Measurements from ENCODE around the gene SH3BGR.

Gene SH3BGR

DNA sequence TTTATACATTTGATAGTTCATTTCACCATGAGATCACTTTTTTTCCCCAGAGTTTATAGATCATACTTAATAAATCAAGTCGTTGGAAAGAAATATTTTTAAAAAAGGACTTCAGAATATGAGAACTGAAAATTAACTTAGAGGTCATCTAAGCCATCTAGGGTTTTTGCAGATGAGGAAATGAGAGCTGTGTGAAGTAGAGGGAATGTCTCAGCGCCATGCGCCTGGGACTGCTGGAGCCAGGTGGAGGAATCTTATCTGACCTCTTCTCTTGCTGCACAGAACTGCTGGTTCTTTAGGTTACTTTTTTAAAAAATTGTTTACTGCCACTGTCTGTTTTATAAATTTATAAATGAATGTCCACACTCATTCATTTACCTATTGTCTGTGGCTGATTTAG lies 11.5 kb downstream of the SH3BGR start:
- Histone ChIP-seq H2AK5ac (ENCODE audit: low read length, severe bottlenecking) (no peak overlapping the region), H3K4me1 (ENCODE audit: control insufficient read depth, insufficient read depth, low read depth, low read length) (no peaks in the 10 kb centered on the region), H3K4ac (ENCODE audit: low read depth in 1 of 2, low read length in 2 of 2) (no peak overlapping the region), H2BK120ac (ENCODE audit: low read depth, low read length) (no peak overlapping the region), H3K18ac (ENCODE audit: low read depth in 1 of 2, low read length in 2 of 2) (no peak overlapping the region), H3K9me3 (ENCODE audit: control insufficient read depth, low read length) (no peaks in the 10 kb centered on the region), H3K79me1 (replicated peaks; ENCODE audit: low read length, poor library complexity, severe bottlenecking) (no peaks in the 10 kb centered on the region), H2AFZ (ENCODE audit: low read depth, low read length) (no peak overlapping the region), H3K23ac (ENCODE audit: low read length in 2 of 2) (no peak overlapping the region), H3K36me3 (ENCODE audit: control insufficient read depth in 1 of 2, insufficient read depth in 2 of 2, low read depth in 1 of 2, low read length in 2 of 2) (no peaks in the 10 kb centered on the region), H2BK12ac (ENCODE audit: low read length in 2 of 2) (no peak overlapping the region), H4K8ac (ENCODE audit: low read length) (no peak overlapping the region), H3K4me3 (ENCODE audit: insufficient read depth in 1 of 2, low read depth in 1 of 2, low read length in 2 of 2) (no peak overlapping the region), H4K91ac (ENCODE audit: low read length) (no peak overlapping the region), H3K27me3 (ENCODE audit: control insufficient read depth in 1 of 2, insufficient read depth in 1 of 2, low read length in 2 of 2) (no peaks in the 10 kb centered on the region), H3K14ac (ENCODE audit: low read length in 2 of 2) (no peak overlapping the region), H3K4me2 (ENCODE audit: low read length, poor library complexity, severe bottlenecking) (no peak overlapping the region), H2BK5ac (ENCODE audit: low read depth, low read length, poor library complexity, severe bottlenecking) (no peak overlapping the region), H2BK15ac (ENCODE audit: low read depth, poor library complexity, severe bottlenecking) (no peak overlapping the region), H3K9ac (ENCODE audit: low read length) (no peak overlapping the region), H3K27ac (ENCODE audit: low read length, poor library complexity, severe bottlenecking) (no peak overlapping the region)
- DNase-seq, result no peak
- WGBS, result 93% methylated on average over 3 of the region's 3 CpGs

- Histone ChIP-seq H4K8ac (ENCODE audit: low read length) (no peak overlapping the region), H3K4me1 (ENCODE audit: control insufficient read depth, insufficient read depth, low read depth, low read length) (no peaks in the 10 kb centered on the region), H2BK120ac (ENCODE audit: low read depth, low read length) (no peak overlapping the region), H3K27ac (ENCODE audit: low read length, poor library complexity, severe bottlenecking) (no peak overlapping the region), H3K9me3 (ENCODE audit: control insufficient read depth, low read length) (no peaks in the 10 kb centered on the region), H4K91ac (ENCODE audit: low read length) (no peak overlapping the region), H3K79me1 (replicated peaks; ENCODE audit: low read length, poor library complexity, severe bottlenecking) (no peaks in the 10 kb centered on the region), H3K4ac (ENCODE audit: low read depth in 1 of 2, low read length in 2 of 2) (no peak overlapping the region), H3K4me3 (ENCODE audit: insufficient read depth in 1 of 2, low read depth in 1 of 2, low read length in 2 of 2) (no peak overlapping the region), H3K36me3 (ENCODE audit: control insufficient read depth in 1 of 2, insufficient read depth in 2 of 2, low read depth in 1 of 2, low read length in 2 of 2) (no peaks in the 10 kb centered on the region), H3K9ac (ENCODE audit: low read length) (no peak overlapping the region), H2BK5ac (ENCODE audit: low read depth, low read length, poor library complexity, severe bottlenecking) (no peak overlapping the region), H2BK12ac (ENCODE audit: low read length in 2 of 2) (no peak overlapping the region), H3K27me3 (ENCODE audit: control insufficient read depth in 1 of 2, insufficient read depth in 1 of 2, low read length in 2 of 2) (no peaks in the 10 kb centered on the region), H2BK15ac (ENCODE audit: low read depth, poor library complexity, severe bottlenecking) (no peak overlapping the region), H2AFZ (ENCODE audit: low read depth, low read length) (no peak overlapping the region), H3K23ac (ENCODE audit: low read length in 2 of 2) (no peak overlapping the region), H3K18ac (ENCODE audit: low read depth in 1 of 2, low read length in 2 of 2) (no peak overlapping the region), H2AK5ac (ENCODE audit: low read length, severe bottlenecking) (no peak overlapping the region), H3K4me2 (ENCODE audit: low read length, poor library complexity, severe bottlenecking) (no peak overlapping the region), H3K14ac (ENCODE audit: low read length in 2 of 2) (no peak overlapping the region)
- no peak for DNase-seq
These were observed 14.8 kb downstream of the SH3BGR start for GRCh38 chr21:39466584-39466983.

DNA sequence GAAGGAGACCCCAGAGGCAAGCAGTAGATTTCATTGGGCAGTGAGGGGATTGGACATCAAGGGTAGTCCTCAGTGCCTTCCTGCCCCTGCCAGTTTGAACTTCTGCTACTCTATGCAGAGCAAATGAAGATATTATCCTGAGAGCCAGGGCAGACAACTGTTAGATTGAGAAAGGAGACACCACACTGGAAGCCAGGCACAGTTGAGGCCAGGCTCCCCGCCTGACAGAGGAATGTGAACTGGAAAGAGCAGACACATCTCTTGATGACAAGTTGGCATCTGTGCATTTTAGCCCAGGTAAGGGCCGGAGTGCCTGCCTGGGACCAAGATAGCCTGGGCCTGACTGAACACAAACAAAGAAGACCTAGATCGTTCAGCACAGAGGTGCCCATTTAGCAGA lies 16.0 kb downstream of the SH3BGR start:
- H2AFZ ChIP-seq (ENCODE audit: low read depth, low read length), result no peak overlapping the region
- no peak overlapping the region for H3K14ac ChIP-seq (ENCODE audit: low read length in 2 of 2)
- H2BK120ac ChIP-seq (ENCODE audit: low read depth, low read length), result no peak overlapping the region
- H3K9me3 ChIP-seq (ENCODE audit: control insufficient read depth, low read length), result no peaks in the 10 kb centered on the region
- no peak overlapping the region for H3K4me2 ChIP-seq (ENCODE audit: low read length, poor library complexity, severe bottlenecking)
- 94% methylated on average over 3 of the region's 3 CpGs for WGBS
- no peak overlapping the region for H3K23ac ChIP-seq (ENCODE audit: low read length in 2 of 2)
- no peak overlapping the region for H2BK12ac ChIP-seq (ENCODE audit: low read length in 2 of 2)
- no peak overlapping the region for H2BK15ac ChIP-seq (ENCODE audit: low read depth, poor library complexity, severe bottlenecking)
- no peak overlapping the region for H2BK5ac ChIP-seq (ENCODE audit: low read depth, low read length, poor library complexity, severe bottlenecking)
- H4K91ac ChIP-seq (ENCODE audit: low read length), result no peak overlapping the region
- no peak for DNase-seq
- no peaks in the 10 kb centered on the region for H3K27me3 ChIP-seq (ENCODE audit: control insufficient read depth in 1 of 2, insufficient read depth in 1 of 2, low read length in 2 of 2)
- no peaks in the 10 kb centered on the region for H3K79me1 ChIP-seq (replicated peaks; ENCODE audit: low read length, poor library complexity, severe bottlenecking)
- no peak overlapping the region for H3K18ac ChIP-seq (ENCODE audit: low read depth in 1 of 2, low read length in 2 of 2)
- no peak overlapping the region for H2AK5ac ChIP-seq (ENCODE audit: low read length, severe bottlenecking)
- H3K4me1 ChIP-seq (ENCODE audit: control insufficient read depth, insufficient read depth, low read depth, low read length), result no peaks in the 10 kb centered on the region
- H3K4ac ChIP-seq (ENCODE audit: low read depth in 1 of 2, low read length in 2 of 2), result no peak overlapping the region
- no peak overlapping the region for H4K8ac ChIP-seq (ENCODE audit: low read length)
- H3K27ac ChIP-seq (ENCODE audit: low read length, poor library complexity, severe bottlenecking), result no peak overlapping the region
- H3K36me3 ChIP-seq (ENCODE audit: control insufficient read depth in 1 of 2, insufficient read depth in 2 of 2, low read depth in 1 of 2, low read length in 2 of 2), result no peaks in the 10 kb centered on the region
- H3K9ac ChIP-seq (ENCODE audit: low read length), result no peak overlapping the region
- H3K4me3 ChIP-seq (ENCODE audit: insufficient read depth in 1 of 2, low read depth in 1 of 2, low read length in 2 of 2), result no peak overlapping the region

- Histone ChIP-seq H3K9me3 (ENCODE audit: control insufficient read depth, low read length) (no peaks in the 10 kb centered on the region), H3K4me3 (ENCODE audit: insufficient read depth in 1 of 2, low read depth in 1 of 2, low read length in 2 of 2) (no peak overlapping the region), H2BK5ac (ENCODE audit: low read depth, low read length, poor library complexity, severe bottlenecking) (no peak overlapping the region), H3K27me3 (ENCODE audit: control insufficient read depth in 1 of 2, insufficient read depth in 1 of 2, low read length in 2 of 2) (no peaks in the 10 kb centered on the region), H4K91ac (ENCODE audit: low read length) (no peak overlapping the region), H2AFZ (ENCODE audit: low read depth, low read length) (no peak overlapping the region), H2BK12ac (ENCODE audit: low read length in 2 of 2) (no peak overlapping the region), H3K18ac (ENCODE audit: low read depth in 1 of 2, low read length in 2 of 2) (no peak overlapping the region), H3K23ac (ENCODE audit: low read length in 2 of 2) (no peak overlapping the region), H2BK120ac (ENCODE audit: low read depth, low read length) (no peak overlapping the region), H3K27ac (ENCODE audit: low read length, poor library complexity, severe bottlenecking) (no peak overlapping the region), H3K9ac (ENCODE audit: low read length) (no peak overlapping the region), H2BK15ac (ENCODE audit: low read depth, poor library complexity, severe bottlenecking) (no peak overlapping the region), H4K8ac (ENCODE audit: low read length) (no peak overlapping the region), H3K4me1 (ENCODE audit: control insufficient read depth, insufficient read depth, low read depth, low read length) (no peaks in the 10 kb centered on the region), H3K79me1 (replicated peaks; ENCODE audit: low read length, poor library complexity, severe bottlenecking) (no peaks in the 10 kb centered on the region), H2AK5ac (ENCODE audit: low read length, severe bottlenecking) (no peak overlapping the region), H3K4me2 (ENCODE audit: low read length, poor library complexity, severe bottlenecking) (no peak overlapping the region), H3K14ac (ENCODE audit: low read length in 2 of 2) (no peak overlapping the region), H3K4ac (ENCODE audit: low read depth in 1 of 2, low read length in 2 of 2) (no peak overlapping the region), H3K36me3 (ENCODE audit: control insufficient read depth in 1 of 2, insufficient read depth in 2 of 2, low read depth in 1 of 2, low read length in 2 of 2) (no peaks in the 10 kb centered on the region)
- 74% methylated on average over 1 of the region's 1 CpG for WGBS
- no peak for DNase-seq
These were observed 16.8 kb downstream of the SH3BGR start for GRCh38 chr21:39468559-39468958.

Measured in mesenchymal stem cell (in vitro differentiated cells and primary cell).